BLaER1 (cell line): ENCODE data around the gene PIP5K1B.

ENCODE experiments used
- H3K27ac ChIP-seq: shearing (Covaris generic); formaldehyde crosslinking; 2 replicates; pipeline ENCODE4 v1.8.1; 2022
- H3K27me3 ChIP-seq: shearing (Covaris generic); formaldehyde crosslinking; 2 replicates; pipeline ENCODE4 v1.8.1; 2022
- H3K36me3 ChIP-seq: shearing (Covaris generic); formaldehyde crosslinking; 2 replicates; pipeline ENCODE4 v1.8.1; 2022
- H3K4me1 ChIP-seq: shearing (Covaris generic); formaldehyde crosslinking; 2 replicates; pipeline ENCODE4 v1.8.1; 2022
- H3K4me2 ChIP-seq: shearing (Covaris generic); formaldehyde crosslinking; 2 replicates; pipeline ENCODE4 v1.8.1; 2022
- H3K4me3 ChIP-seq: shearing (Covaris generic); formaldehyde crosslinking; 2 replicates; pipeline ENCODE4 v1.8.1; 2022
- H3K9ac ChIP-seq: shearing (Covaris generic); formaldehyde crosslinking; 2 replicates; pipeline ENCODE4 v1.8.1; 2022
- H3K9me3 ChIP-seq: shearing (Covaris generic); formaldehyde crosslinking; 2 replicates; pipeline ENCODE4 v1.8.1; 2022
- H4K20me1 ChIP-seq: shearing (Covaris generic); formaldehyde crosslinking; 2 replicates; pipeline ENCODE4 v1.8.1; 2022
- Cebpa-rat ChIP-seq: shearing (Covaris generic); IDR thresholded peaks from 2 replicates; pipeline ENCODE4 v1.8.1; 2022

PIP5K1B gene

DNA sequence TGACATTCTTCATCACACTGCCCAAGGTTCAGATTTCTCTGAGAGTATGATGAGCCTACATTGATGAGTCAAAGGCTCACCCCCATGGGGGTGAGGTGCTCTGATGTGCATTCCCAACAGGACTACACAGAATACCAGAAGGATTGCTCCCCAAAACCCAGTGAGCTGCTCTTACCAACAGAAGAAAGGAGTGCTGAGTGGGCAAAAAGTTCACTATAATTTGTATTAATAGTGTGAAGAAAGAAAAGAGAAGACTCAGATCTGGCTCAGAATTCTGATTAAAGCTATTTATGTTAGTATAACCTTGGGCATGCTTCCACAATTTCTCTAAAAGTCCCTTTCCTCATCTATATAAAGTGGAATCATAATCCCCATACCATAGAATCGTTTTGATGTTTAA, 262.8 kb downstream of the PIP5K1B start:
- Histone ChIP-seq H3K4me1 (no peaks in the 10 kb centered on the region), H3K4me2 (no peak overlapping the region), H3K4me3 (no peak overlapping the region), H3K27me3 (no peaks in the 10 kb centered on the region), H3K27ac (no peak overlapping the region), H3K36me3 (no peaks in the 10 kb centered on the region), H3K9ac (no peak overlapping the region), H4K20me1 (no peaks in the 10 kb centered on the region), H3K9me3 (no peaks in the 10 kb centered on the region)
- TF ChIP-seq Cebpa-rat: no peak

DNA sequence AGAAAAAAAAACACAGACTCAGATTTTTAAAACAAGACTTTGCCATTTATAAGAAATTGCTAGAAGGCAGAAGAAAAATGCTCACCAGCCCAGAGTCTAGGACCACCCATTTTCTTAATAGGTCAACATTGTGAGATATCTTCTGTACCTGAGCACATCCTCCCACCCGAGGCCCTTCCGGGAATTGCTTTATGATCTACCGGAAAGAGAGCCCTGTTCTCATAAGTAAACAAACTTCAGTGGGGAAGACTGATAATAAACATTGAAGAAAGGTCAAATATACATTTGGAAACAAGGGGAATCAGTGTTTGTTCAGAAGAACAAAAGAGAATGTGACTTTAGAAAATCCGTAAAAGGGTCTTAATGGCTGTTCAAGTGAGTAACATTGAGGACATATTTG, 264.5 kb downstream of the PIP5K1B start:
- H3K9me3 ChIP-seq: no peaks in the 10 kb centered on the region
- no peak overlapping the region for H3K4me3 ChIP-seq
- no peaks in the 10 kb centered on the region for H3K4me1 ChIP-seq
- H3K27me3 ChIP-seq: no peaks in the 10 kb centered on the region
- no peaks in the 10 kb centered on the region for H4K20me1 ChIP-seq
- TF ChIP-seq Cebpa-rat: no peak
- no peak overlapping the region for H3K27ac ChIP-seq
- no peak overlapping the region for H3K4me2 ChIP-seq
- no peak overlapping the region for H3K9ac ChIP-seq
- no peaks in the 10 kb centered on the region for H3K36me3 ChIP-seq

DNA sequence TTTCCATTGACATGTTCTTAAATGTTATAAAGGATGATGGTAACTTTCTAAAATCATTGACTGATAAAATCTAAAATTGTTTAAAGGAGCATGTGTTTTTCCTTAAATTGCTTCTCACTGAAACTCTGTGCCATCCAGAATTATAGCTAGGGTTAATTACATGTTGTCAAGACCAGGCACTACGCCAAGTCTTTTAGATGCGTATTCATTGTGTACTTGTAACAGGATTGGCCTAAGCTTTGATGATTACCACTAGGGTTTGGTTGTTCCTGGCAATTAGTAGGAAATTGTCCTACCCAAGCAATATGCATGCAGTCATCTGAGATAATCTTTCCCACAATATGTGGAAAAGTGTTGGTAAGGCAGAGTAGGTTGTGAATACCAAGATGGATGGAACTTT, 265.1 kb downstream of the PIP5K1B start:
- no peak for TF ChIP-seq Cebpa-rat
- H3K27ac ChIP-seq: no peak overlapping the region
- H3K4me1 ChIP-seq: no peaks in the 10 kb centered on the region

DNA sequence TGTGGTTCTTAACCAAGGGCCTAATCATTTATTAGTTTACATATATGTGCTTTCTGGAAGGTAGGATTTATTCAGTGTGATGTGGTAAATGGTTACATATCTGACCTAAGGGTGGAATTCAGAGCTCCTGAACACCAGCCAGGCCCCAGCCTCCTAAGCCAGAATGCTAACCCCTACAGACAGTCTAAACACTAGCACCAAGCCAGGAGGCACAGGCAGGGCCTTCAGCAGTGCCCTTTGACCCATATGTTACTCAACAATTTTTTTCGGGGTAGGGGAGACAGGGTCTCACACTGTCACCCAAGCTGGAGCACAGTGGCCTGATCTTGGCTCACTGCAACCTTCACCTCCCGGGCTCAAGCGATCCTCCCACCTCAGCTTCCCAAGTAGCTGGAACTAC, 268.6 kb downstream of the PIP5K1B start:
- 0 out of 2 replicates have a peak, but pooled peaks cover 4% of the 10 kb centered on the region for H3K36me3 ChIP-seq
- no peak overlapping the region for H3K4me3 ChIP-seq
- H3K9ac ChIP-seq: no peak overlapping the region
- peaks cover 6% of the 10 kb centered on the region for H3K9me3 ChIP-seq
- TF ChIP-seq Cebpa-rat: no peak
- H3K4me1 ChIP-seq: no peaks in the 10 kb centered on the region
- H3K27ac ChIP-seq: no peak overlapping the region
- no peaks in the 10 kb centered on the region for H3K27me3 ChIP-seq
- no peaks in the 10 kb centered on the region for H4K20me1 ChIP-seq
- no peak overlapping the region for H3K4me2 ChIP-seq

More for the DNA sequence above, 265.1 kb downstream of the PIP5K1B start:
- Histone ChIP-seq H3K36me3 (no peaks in the 10 kb centered on the region), H4K20me1 (no peaks in the 10 kb centered on the region), H3K27me3 (no peaks in the 10 kb centered on the region), H3K4me3 (no peak overlapping the region), H3K9ac (no peak overlapping the region), H3K9me3 (no peaks in the 10 kb centered on the region), H3K4me2 (no peak overlapping the region)

DNA sequence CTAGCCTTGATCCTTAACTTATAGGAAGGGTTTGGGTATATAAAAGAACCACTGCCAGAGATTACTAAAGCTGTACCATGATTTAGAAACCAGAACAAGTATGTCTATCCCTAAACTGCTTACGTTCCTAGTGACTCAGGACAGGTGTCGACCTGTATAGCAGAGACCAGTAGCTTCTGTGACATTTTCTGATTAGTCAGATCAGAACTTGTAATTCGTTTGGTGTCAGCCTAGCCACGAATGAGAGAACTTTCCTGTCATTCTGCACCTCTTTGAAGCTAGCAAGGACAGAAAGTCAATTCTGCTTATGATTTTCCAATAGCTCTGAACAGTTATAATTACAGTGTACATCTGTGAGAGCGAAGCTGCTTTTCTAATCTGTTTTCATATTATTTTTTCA, 269.4 kb downstream of the PIP5K1B start:
- Histone ChIP-seq H3K9me3 (peaks cover 6% of the 10 kb centered on the region), H3K4me2 (no peak overlapping the region), H3K36me3 (0 out of 2 replicates have a peak, but pooled peaks cover 4% of the 10 kb centered on the region), H3K4me3 (no peak overlapping the region), H3K9ac (no peak overlapping the region), H3K27me3 (no peaks in the 10 kb centered on the region), H4K20me1 (no peaks in the 10 kb centered on the region), H3K27ac (no peak overlapping the region), H3K4me1 (peaks cover 5% of the 10 kb centered on the region)
- TF ChIP-seq Cebpa-rat: no peak

DNA sequence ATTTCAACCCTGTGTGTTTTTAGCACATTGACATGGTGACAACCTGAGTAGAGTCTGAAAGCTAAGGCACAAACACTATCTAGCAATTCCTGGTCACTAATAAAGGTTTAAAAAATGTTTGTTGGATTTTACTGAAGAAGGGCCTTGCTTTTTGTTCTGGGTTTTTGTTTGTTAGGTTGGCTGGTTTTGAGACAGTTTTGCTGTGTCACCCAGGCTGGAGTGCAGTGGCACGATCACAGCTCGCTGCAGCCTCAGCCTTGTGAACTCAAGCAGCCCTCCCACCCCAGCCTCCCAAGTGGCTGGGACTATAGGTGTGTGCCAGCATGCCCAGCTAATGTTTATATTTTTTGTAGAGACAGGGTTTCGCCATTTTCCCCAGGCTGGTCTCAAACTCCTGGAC, 269.9 kb downstream of the PIP5K1B start:
- no peak overlapping the region for H3K4me2 ChIP-seq
- TF ChIP-seq Cebpa-rat: no peak
- H3K4me3 ChIP-seq: no peak overlapping the region
- H3K27me3 ChIP-seq: no peaks in the 10 kb centered on the region
- peaks cover 10% of the 10 kb centered on the region for H3K4me1 ChIP-seq
- no peak overlapping the region for H3K9ac ChIP-seq
- H3K36me3 ChIP-seq: 0 out of 2 replicates have a peak, but pooled peaks cover 4% of the 10 kb centered on the region
- H4K20me1 ChIP-seq: no peaks in the 10 kb centered on the region
- H3K27ac ChIP-seq: no peak overlapping the region
- peaks cover 6% of the 10 kb centered on the region for H3K9me3 ChIP-seq

DNA sequence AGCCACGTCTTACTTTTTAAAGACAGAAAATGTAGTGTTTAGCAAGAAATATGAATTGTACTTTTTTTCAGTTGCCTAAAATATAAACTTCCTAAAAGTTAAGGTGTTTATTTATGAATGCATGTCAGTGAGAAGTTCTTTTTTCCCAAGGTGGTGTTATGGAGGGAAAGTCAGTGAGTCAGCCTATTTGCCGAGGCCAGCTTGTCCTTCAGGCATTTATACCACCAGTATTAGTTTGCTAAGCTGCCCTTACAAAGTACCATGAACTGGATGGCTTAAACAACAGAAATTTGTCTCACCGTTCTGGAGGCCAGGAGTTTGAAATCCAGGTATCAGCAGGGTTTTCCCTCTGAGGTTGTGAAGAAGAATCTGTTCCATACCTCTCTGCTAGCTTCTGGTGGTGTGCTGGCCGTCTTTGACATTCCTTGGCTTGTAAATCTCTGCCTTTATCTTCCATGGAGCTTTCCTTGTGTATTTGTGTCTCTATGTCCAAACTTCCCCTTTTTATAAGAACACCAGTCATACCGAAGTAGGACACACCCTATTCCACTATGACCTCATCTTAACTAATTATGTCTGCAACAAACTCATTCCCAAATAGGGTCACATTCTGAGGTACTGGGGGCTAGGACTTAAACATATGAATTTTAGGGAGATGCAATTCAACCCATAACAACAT, 270.5 kb downstream of the PIP5K1B start:
- Histone ChIP-seq H3K9me3 (peaks cover 6% of the 10 kb centered on the region), H3K36me3 (0 out of 2 replicates have a peak, but pooled peaks cover 4% of the 10 kb centered on the region), H3K4me2 (no peak overlapping the region), H4K20me1 (no peaks in the 10 kb centered on the region), H3K4me1 (peaks cover 16% of the 10 kb centered on the region), H3K27ac (no peak overlapping the region), H3K4me3 (no peak overlapping the region), H3K27me3 (no peaks in the 10 kb centered on the region), H3K9ac (no peak overlapping the region)
- TF ChIP-seq Cebpa-rat: no peak

DNA sequence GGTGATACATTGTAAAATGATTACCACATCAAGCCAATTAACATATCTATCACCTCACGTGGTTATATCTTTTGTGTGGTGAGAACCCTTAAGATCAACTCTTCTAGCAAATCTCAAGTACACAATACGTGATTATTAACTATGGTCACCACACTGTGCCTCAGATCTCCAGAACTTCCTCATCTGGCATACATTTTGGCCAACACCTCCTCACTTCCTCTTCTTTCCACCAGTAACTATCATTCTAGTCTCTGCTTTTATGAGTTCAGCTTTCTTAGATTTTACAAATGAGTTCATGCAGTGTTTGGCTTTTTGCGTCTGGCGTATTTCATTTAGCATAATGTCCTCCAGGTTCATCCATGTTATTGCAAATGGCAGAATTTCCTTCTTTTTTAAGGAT, 273.0 kb downstream of the PIP5K1B start:
- Histone ChIP-seq H4K20me1 (no peaks in the 10 kb centered on the region), H3K9ac (no peak overlapping the region), H3K36me3 (0 out of 2 replicates have a peak, but pooled peaks cover 4% of the 10 kb centered on the region), H3K4me2 (no peak overlapping the region), H3K27me3 (no peaks in the 10 kb centered on the region), H3K4me3 (no peak overlapping the region), H3K4me1 (peaks cover 41% of the 10 kb centered on the region), H3K27ac (no peak overlapping the region), H3K9me3 (peaks cover 6% of the 10 kb centered on the region)
- no peak for TF ChIP-seq Cebpa-rat

DNA sequence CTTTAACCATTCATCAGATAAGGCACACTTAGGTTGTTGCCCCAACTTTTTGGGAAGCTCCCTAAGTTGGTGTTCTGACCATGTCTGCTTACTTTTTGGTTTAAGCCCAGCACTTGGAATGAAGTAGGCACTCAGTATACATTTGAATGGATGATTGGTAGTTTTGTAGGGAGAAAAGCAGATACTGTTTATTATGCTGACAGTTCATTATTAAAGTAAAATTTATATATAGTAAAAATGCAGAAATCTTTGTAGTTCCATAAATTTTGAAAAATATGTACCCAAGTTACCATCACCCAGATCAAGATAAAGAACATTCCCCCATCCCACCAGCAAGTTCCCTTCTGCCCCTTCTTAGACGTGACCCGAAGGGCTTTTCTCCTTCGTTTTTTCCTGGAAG, 273.5 kb downstream of the PIP5K1B start:
- Histone ChIP-seq H3K27ac (no peak overlapping the region), H3K4me2 (no peak overlapping the region), H3K36me3 (0 out of 2 replicates have a peak, but pooled peaks cover 4% of the 10 kb centered on the region), H3K27me3 (no peaks in the 10 kb centered on the region), H4K20me1 (no peaks in the 10 kb centered on the region), H3K4me1 (peaks cover 46% of the 10 kb centered on the region), H3K9me3 (peaks cover 6% of the 10 kb centered on the region), H3K4me3 (no peak overlapping the region), H3K9ac (no peak overlapping the region)
- TF ChIP-seq Cebpa-rat: no peak

DNA sequence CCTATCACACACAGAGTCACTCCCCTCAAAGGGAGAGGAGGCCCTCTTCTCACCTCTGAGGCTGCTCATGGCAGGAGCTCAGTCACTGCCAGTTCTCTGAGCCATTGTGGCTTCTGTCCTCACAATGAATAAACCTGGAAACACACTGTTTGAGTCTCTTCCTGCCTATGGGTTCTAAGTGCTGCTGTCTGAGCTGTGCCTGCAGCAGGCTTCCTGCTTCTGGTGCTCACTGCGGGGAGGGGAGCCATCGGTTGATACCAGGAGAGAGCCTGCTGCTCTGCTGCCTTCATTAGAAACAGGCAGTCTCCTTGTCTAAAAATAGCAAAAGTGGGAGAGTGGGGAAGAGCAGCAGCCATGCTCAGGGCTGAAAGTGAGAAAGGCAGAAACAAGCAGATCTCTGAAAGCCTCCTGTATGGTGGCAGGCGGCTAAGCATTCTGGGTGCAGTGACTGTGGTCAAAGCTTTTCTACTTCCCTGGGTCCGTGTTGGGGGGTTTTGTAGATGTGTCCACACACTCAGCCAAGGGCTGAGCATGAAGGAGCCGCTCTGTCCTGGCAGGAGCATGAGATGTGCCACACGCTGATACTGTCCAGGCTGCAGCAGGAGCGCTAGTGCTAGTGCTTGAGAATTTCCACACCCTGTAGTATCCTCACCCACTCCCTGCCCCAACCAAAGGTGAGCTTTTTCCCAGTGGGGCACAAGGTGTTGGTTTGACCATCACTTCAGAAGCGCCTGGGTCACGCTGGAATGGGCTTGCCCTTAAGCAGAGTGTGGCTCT, 274.7 kb downstream of the PIP5K1B start:
- Histone ChIP-seq H3K9ac (no peak overlapping the region), H4K20me1 (no peaks in the 10 kb centered on the region), H3K27ac (peak overlapping the region; percentile 10; the same call in 1 of the 2 replicates), H3K4me1 (peaks cover 49% of the 10 kb centered on the region), H3K36me3 (0 out of 2 replicates have a peak, but pooled peaks cover 4% of the 10 kb centered on the region), H3K9me3 (peaks cover 6% of the 10 kb centered on the region), H3K27me3 (no peaks in the 10 kb centered on the region), H3K4me2 (peak overlapping the region; percentile 83), H3K4me3 (no peak overlapping the region)
- no peak for TF ChIP-seq Cebpa-rat
